SU-DHL-6 (cell line): ENCODE results near the gene NRF1.

ENCODE experiments used
- H2AFZ ChIP-seq: fragments of 200-600 bp; sonication (generic); 2 replicates; pipeline ENCODE4 v1.6.1; 2014; ENCODE audit warnings: low read depth, mild to moderate bottlenecking, moderate library complexity, mixed read lengths, antibody characterized with exemption, low read length; ENCODE audit not compliant: severe bottlenecking
- H3F3A ChIP-seq: fragments of 200-600 bp; shearing (Covaris generic); 2 replicates; pipeline ENCODE4 v1.6.0; 2016; ENCODE audit warnings: antibody characterized with exemption, mild to moderate bottlenecking; ENCODE audit not compliant: insufficient read depth
- H3K27ac ChIP-seq: fragments of 200-600 bp; sonication (generic); 2 replicates; pipeline ENCODE4 v1.5.1; 2016; ENCODE audit warnings: low read depth, mild to moderate bottlenecking, low read length, moderate library complexity, mixed read lengths
- H3K27me3 ChIP-seq: fragments of 200-600 bp; sonication (generic), shearing (Covaris generic); 2 replicates; pipeline ENCODE4 v1.6.0; 2014; ENCODE audit warnings: mild to moderate bottlenecking, low read length
- H3K36me3 ChIP-seq: fragments of 200-600 bp; sonication (generic); 2 replicates; pipeline ENCODE4 v1.6.1; 2014; ENCODE audit warnings: mild to moderate bottlenecking, low read length, mixed read lengths
- H3K4me2 ChIP-seq: fragments of 300-600, 200-600 bp; shearing (Covaris generic), sonication (generic); 2 replicates; pipeline ENCODE4 v1.6.0; 2014; ENCODE audit warnings: low read length, low read depth, mild to moderate bottlenecking; ENCODE audit not compliant: poor library complexity, severe bottlenecking
- H3K4me3 ChIP-seq: fragments of 200-600 bp; sonication (generic); 2 replicates; pipeline ENCODE4 v1.5.1; 2014; ENCODE audit warnings: antibody characterized with exemption, low read length, mild to moderate bottlenecking, mixed read lengths; ENCODE audit not compliant: insufficient read depth, poor library complexity, severe bottlenecking
- H3K79me2 ChIP-seq: fragments of 200-600 bp; sonication (generic); 2 replicates; pipeline ENCODE4 v1.6.1; 2014; ENCODE audit warnings: mild to moderate bottlenecking, low read length, moderate library complexity; ENCODE audit not compliant: insufficient read depth
- H3K9ac ChIP-seq: fragments of 200-600 bp; sonication (generic); 2 replicates; pipeline ENCODE4 v1.7.0; 2014; ENCODE audit warnings: mild to moderate bottlenecking, low read length
- H3K9me2 ChIP-seq: fragments of 200-600 bp; sonication (generic); replicated peaks from 2 replicates; pipeline ENCODE4 v1.6.1; 2014; ENCODE audit warnings: low read length; ENCODE audit not compliant: insufficient read depth
- H3K9me3 ChIP-seq: fragments of 200-600 bp; sonication (generic); 2 replicates; pipeline ENCODE4 v1.6.1; 2014; ENCODE audit warnings: low read length, mixed read lengths; ENCODE audit not compliant: insufficient read depth
- H4K20me1 ChIP-seq: fragments of 200-600 bp; sonication (generic); 2 replicates; pipeline ENCODE4 v1.6.1; 2014; ENCODE audit warnings: low read depth, mild to moderate bottlenecking, antibody characterized with exemption, low read length, moderate library complexity, mixed read lengths
- EZH2phosphoT487 ChIP-seq: fragments of 200-600 bp; sonication (generic), shearing (Covaris generic); conservative IDR thresholded peaks from 2 replicates; pipeline ENCODE4 v1.6.1; 2018; ENCODE audit warnings: mild to moderate bottlenecking, antibody characterized with exemption, low read length, moderate library complexity, mixed read lengths
- TF ChIP-seq, protein P1 (sequence below): fragments of 200-600 bp; sonication (generic); IDR thresholded peaks from one replicate; pipeline ENCODE4 v1.5.1; 2017; ENCODE audit warnings: antibody characterized with exemption, mild to moderate bottlenecking, low read length, moderate library complexity; ENCODE audit not compliant: insufficient read depth, poor library complexity, severe bottlenecking

NRF1 gene

DNA sequence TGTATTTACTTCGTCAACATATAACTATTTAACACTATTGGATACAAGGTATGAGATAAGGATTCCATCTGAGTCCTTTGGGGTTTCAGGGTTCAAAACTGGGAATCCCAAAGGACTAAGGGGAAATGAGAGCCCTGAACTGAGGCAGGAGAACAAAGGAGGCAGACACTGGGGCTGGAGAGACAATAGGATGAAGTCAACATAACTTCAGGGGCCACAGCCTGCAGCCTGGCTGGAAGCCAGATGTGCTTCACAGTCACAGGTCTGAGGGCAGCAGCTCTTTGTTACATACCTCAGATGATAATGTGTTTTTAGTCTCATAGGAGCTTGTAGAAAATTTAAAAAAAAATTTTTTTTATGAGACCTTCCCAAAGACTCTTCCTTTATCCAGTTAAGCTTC lies 73.3 kb downstream of the NRF1 start:
- Histone ChIP-seq H3K27ac (no peak overlapping the region), H4K20me1 (no peaks in the 10 kb centered on the region), H3K9ac (no peak overlapping the region), H3K9me2 (no peaks in the 10 kb centered on the region), H3K4me2 (no peak overlapping the region), H3K27me3 (no peaks in the 10 kb centered on the region), H3K9me3 (no peaks in the 10 kb centered on the region), H3K36me3 (no peaks in the 10 kb centered on the region; the same call in 1 of the 2 replicates), H3K4me3 (no peak overlapping the region), H2AFZ (no peak overlapping the region), H3F3A (no peaks in the 10 kb centered on the region), H3K79me2 (no peaks in the 10 kb centered on the region)
- no peak for TF ChIP-seq EZH2phosphoT487
- TF ChIP-seq, protein P1, sequence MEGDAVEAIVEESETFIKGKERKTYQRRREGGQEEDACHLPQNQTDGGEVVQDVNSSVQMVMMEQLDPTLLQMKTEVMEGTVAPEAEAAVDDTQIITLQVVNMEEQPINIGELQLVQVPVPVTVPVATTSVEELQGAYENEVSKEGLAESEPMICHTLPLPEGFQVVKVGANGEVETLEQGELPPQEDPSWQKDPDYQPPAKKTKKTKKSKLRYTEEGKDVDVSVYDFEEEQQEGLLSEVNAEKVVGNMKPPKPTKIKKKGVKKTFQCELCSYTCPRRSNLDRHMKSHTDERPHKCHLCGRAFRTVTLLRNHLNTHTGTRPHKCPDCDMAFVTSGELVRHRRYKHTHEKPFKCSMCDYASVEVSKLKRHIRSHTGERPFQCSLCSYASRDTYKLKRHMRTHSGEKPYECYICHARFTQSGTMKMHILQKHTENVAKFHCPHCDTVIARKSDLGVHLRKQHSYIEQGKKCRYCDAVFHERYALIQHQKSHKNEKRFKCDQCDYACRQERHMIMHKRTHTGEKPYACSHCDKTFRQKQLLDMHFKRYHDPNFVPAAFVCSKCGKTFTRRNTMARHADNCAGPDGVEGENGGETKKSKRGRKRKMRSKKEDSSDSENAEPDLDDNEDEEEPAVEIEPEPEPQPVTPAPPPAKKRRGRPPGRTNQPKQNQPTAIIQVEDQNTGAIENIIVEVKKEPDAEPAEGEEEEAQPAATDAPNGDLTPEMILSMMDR = no peak

DNA sequence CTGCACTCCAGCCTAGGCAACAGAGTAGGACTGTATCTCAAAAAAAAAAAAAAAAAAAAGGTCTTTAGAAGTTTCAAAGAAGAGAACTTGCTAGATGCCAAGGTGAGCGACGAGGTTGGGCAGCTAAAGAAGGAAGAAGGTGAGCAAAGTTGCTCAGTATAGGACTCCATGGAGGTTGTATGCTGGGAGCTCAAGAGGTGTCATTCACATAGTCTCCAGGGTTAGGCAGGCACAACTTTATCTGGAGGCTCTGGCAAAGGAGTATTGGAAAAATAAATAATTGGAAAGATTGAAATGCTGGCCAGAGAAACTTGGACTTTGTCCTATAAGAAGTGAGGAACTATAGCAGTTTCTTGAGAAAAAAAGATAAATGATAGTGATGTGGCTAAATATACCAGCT lies 74.5 kb downstream of the NRF1 start:
- Histone ChIP-seq H3K4me2 (no peak overlapping the region), H3K9ac (no peak overlapping the region), H3K27me3 (no peaks in the 10 kb centered on the region), H3K9me3 (no peaks in the 10 kb centered on the region), H2AFZ (no peak overlapping the region), H3K36me3 (no peaks in the 10 kb centered on the region), H3K79me2 (no peaks in the 10 kb centered on the region), H3K9me2 (no peaks in the 10 kb centered on the region), H3K4me3 (no peak overlapping the region), H4K20me1 (no peaks in the 10 kb centered on the region), H3F3A (no peaks in the 10 kb centered on the region), H3K27ac (no peak overlapping the region)
- TF ChIP-seq EZH2phosphoT487 = no peak
- TF ChIP-seq, protein P1 = no peak

DNA sequence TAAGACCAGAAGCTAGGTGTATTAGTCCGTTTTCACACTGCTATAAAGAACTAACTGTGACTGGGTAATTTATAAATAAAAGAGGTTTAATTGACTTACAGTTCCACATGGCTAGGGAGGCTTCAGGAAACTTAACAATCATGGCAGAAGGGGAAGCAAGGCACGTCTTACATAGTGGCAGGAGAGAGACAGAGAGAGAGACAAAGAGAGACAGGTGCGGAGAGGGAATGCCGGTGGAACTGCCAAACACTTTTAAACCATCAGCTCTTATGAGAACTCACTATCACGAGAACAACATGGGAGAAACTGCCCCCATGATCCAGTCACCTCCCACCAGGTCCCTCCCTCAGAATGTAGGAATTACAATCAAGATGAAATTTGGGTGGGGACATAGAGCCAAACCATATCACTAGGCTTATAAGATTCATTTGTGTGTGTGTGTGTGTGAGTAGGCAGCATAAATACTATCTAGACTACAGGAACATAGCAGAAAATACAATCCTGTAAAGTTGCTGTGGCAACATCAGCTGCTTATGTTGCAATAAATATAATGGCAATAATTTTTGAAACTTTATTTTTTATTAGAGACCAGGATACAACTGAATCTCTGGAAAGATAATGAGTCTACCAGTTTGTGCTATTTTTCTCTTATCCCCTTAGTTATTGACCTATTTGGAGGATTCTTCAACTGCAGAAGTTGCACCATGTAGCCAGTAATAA lies 77.1 kb downstream of the NRF1 start:
- Histone ChIP-seq H3K9me3 (no peaks in the 10 kb centered on the region), H2AFZ (no peak overlapping the region), H3K4me2 (no peak overlapping the region), H3K27ac (no peak overlapping the region), H4K20me1 (no peaks in the 10 kb centered on the region), H3K9me2 (no peaks in the 10 kb centered on the region), H3K9ac (no peak overlapping the region), H3K36me3 (no peaks in the 10 kb centered on the region), H3K27me3 (no peaks in the 10 kb centered on the region), H3F3A (no peaks in the 10 kb centered on the region), H3K4me3 (no peak overlapping the region), H3K79me2 (no peaks in the 10 kb centered on the region)
- TF ChIP-seq EZH2phosphoT487 = no peak
- TF ChIP-seq, protein P1 = no peak
